GM18499 (cell line): ENCODE results near the gene ADISSP.

ENCODE experiments used
- ATAC-seq: cut with Tn5 transposase; IDR thresholded peaks from one replicate; pipeline ENCODE4 v1.9.1; 2021; ENCODE audit warnings: moderate number of reproducible peaks; ENCODE audit not compliant: insufficient read depth, unreplicated experiment

Gene ADISSP

DNA sequence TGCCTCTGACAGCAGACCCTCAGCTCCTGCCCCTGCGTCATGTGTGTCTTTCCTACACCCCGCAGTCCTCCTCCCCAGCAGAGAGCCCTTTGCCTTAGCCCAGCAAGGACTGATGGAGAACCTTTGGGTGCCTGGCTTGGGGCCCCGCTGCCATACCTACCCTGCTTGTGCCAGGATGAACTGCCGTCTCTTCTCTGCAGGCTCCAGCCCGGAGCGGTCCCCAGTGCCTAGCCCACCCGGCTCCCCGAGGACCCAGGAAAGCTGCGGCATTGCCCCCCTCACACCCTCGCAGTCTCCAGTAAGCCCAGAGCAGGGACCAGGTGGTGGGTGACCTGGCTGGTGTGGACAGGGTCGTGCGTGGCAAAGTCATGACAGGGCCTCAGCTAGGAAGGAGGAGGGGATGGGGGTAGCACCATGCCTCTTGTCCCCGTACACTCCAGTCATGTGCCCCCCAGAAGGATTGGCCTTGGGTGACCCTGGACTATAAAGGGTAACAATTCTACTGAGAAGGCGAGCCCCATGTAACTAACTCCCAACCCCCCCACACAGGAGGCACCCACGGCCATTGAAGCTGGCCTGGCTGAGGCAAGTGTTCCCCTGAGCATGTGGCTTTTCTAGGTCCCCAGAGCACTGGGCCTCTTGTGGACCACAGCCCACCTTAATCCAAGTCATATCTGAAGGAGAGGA is 26.8 kb downstream of the ADISSP start:
- ATAC-seq: no peak

DNA sequence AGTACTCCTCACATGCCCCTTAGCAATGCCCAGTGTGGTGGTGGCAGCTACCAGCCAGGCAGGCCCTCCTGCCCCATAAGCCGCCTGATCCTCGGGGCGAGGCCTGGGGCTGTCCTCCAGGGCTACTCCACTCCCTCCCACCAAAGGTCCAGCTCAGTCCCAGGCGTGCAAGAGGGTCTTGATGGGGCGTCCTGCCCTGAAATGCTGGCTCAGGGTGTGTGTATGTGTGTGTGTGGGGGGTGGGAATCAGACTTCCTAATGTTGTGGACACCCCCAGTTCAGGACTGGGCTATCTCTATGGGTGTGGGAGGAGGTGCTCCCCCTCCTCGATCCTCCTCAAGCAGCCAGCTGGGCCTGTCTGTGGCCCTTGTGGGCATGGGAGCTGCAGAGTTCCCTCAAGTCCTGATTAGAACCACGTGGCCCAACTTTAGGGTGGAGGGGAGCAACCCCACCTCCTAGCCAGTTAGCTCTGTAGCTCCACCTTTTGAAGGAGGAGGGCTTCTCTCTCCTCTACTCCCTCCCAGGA is 27.6 kb downstream of the ADISSP start:
- no peak for ATAC-seq

DNA sequence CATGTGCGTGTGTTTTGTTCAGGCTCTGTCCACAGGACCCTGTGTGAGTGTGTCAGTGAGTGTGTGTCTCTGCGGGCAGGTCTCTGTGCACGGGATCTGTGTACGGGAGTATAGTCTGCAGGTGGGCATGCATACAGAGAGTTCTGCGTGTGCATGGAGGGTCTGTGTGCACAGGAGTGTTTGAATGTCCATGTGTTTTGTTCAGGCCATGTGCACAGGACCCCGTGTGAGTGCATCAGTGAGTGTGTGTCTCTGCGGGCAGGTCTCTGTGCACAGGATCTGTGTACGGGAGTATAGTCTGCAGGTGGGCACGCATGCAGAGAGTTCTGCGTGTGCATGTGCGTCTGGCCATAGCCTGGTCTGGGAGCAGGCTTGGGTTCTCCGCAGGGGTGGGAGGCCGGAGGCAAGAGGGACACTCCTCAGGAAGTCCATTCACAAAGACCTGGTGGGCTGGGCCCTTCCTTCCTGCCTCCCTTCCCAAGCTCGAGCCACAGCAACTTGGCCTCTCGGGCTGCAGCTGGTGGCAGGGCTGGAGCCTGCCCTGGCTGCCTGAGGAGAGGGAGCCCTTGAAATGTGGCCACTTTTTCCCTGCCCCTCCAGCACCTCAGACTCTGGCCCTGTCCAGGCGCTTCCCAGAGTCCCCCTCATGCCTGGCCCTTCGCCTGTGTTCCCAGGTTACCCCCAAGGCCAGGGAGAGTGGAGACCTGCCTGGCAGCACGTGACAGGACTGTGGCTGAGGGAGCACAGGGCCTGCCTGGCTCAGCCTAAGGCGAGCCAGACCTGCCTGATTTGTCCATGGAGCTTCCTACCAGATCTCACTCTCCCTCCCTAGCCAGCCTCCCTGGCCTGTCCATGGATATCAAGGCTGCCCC is 28.3 kb downstream of the ADISSP start:
- no peak for ATAC-seq

DNA sequence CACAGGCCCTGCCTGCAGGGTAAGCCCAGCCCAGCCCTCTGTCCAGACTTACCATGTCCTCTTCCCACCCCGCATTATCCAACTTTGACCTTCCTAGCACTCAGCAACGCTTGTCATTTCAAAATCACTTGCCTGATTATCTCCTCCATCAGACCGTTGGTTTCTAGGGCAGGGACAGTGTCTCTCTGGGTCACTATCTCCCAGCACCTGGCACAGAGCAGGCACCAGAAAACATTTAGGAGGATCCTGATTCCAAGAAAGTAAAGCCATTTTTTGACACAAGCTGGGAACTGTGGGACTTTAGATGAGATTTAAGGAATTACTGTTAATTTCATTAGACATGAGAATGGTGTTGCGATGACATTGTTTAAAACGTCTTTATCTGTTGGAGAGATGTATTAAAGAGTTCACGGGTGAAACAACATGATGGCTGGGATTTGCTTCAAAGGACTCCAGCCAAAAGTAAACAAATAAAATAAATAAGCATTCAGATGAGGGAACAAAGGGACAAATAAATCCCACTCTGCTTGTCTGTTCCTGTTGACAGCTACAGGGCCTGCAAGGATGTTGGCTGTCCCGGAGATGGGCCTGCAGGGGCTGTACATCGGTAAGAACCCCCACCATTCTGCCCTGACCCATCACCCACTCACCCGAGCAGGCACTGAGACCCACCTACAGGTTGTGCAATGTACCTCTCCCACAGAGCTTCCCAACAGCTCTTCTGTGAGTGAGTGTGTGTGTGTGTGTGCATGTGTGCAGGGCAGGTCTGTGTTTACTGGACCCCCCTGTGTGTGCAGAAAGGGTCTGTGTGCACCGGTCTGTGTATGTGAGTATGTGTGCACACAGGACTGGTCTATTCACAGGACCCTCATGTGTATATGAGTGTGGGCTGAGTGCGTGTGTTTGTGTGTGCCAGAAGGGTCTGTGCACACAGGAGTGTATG is 29.2 kb downstream of the ADISSP start:
- ATAC-seq: no peak

DNA sequence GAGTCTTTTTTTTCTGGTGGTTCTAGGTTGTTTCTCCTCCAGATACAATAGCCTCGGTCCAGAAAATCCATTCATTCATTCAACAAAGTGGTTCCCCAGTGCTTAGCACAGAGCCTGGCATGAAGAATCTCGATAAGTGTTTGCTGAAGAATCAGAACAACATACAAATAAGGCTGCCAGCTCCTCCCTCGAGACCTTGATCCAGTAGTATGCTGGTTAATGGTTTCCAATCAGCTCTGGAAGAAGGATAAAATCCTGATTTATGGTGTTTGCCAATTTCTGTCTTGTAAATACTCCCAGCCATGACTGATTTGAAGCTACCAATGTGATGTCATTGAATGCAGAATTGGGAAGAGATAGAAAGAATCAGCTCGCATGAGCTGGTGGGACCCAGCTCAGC is 31.8 kb downstream of the ADISSP start:
- ATAC-seq: no peak

DNA sequence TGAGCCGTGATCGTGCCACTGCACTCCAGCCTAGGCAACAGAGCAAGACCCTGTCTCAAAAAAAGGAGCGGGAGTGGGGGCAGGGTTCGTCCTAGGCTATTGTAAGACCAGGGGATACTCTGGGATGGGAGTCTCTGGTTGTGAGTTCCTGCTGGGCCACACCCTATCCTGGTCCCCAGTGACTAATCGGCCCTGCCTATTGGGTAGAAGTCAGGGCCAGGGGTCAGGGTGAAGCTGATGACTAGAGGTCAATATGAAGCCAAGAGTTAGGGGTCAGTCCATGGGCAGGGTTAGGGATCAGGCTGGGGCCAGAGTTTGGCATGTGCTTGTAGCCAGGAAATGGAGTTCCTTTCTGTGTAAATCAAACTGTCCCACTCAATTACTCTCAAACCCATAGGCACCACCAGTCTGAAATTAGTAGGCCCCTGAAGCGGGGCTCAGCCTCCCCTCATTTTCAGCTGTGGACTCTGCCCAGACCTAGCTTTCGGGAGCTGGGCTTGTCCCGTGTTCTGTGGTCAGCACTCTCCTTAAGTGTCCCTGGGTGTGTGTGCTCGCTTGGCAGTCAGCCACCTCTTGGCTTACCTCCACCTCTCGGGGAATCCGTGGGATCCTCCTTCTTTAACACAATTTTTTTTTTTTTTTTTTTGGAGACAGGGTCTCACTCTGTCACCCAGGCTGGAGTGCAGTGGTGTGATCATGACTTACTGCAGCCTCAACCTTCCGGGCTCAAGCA is 33.3 kb downstream of the ADISSP start:
- no peak for ATAC-seq

DNA sequence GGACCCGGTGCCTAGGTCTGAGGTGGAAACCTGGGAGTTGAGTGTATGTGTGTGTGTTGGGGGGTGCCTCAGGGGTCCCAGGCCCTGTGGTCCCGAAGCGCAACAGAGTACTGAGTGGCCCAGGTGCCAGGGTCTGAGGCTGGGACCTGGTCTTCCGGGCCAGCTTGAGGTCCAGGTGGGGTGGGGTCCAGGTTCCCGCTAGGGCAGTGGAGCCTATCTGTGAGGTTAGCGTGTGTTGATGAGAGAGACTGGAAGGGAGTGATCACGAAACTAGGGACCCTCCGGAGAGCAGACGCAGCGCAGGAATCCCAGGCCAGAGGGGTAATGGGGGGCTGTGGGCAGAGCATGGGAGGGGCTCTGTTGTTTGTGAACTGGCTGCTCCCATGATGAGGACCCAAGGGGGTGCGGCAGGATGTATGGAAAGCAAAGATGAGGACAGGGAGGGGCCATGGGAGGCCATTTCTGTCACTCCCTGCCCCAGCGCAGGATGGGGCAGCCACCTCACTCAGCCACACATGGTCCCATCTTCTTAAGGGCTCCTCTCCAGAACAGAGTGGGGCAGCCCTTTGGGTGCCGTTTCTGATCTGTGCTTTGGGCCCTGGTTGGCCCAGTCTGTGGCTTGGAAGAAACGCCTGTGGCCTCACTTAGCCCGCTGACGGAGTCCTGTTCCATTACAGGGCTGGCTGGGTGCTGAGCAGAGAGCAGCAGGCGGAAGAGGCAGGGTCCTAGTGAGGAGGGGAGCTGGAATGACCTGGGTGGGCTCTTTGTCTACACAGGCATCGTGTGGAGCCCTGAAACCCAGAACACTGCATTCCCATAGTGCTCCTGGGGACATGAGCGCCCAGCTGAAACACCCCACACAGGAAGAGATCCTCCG is 34.2 kb downstream of the ADISSP start:
- no peak for ATAC-seq

DNA sequence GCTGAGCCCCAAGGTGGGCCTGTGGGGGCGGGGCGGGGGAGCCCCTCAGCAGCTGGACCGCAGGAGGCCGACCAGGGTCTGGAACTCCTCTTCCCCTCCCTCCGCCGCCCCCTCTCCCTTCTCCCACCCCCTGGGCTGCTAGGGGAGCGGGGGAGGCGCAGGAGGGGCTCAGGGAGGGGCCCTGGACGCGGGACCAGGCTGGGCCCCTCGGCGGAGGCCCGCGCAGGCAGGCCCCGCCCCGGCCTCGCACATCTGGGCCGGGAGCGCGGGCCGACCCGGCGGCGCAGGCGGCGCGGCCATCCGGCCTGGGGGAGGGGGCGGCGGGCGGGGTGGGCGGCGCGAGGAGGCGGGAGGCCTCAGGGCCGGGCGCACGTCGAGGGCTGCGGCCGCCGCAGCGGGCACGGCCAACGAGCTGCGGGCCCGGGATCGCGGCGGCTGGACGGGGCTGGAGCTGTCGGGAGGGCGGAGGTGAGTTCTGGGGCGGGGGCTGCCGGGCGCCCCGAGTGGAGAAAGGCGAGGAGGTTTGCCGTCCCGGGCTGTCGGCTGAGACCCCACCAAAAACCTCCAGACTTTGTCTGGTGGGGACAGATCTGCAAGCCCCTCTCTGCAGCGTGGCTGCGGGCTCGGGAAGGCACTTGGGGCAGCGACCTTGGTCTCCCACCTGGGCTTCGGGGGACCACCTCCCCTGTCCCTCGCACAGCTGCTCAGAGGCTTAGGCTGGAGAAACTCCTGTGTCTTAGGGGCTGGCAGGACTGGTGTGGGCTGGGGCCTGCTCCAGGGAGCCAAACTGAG is 35.0 kb downstream of the ADISSP start, which contains the start of gene HSPA12B:
TSS of gene HSPA12B (plus strand) at position 359 of the 792 bp plus-strand sequence. CDS start 5,990 bp downstream, outside the sequence.
- ATAC-seq: no peak

DNA sequence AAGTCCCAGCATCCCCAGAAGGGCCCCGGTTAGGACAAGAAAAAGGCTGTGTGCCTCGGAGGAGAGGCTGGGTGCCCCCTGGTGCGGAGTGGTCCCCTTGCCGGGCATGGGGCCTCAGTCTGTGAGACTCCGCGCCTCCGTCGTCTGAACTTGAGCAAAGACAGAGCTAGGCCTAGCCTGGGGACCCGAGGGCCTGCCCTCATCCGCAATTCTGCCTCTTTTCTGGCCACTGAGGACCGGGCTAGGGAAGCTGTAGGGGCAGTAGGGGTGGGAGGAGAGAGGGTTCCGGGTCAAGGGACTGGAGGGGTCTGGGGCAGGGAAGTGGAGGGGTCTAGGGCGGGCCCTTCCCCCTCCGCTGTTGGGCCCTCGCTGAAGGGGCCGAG is 35.6 kb downstream of the ADISSP start:
- ATAC-seq: no peak

DNA sequence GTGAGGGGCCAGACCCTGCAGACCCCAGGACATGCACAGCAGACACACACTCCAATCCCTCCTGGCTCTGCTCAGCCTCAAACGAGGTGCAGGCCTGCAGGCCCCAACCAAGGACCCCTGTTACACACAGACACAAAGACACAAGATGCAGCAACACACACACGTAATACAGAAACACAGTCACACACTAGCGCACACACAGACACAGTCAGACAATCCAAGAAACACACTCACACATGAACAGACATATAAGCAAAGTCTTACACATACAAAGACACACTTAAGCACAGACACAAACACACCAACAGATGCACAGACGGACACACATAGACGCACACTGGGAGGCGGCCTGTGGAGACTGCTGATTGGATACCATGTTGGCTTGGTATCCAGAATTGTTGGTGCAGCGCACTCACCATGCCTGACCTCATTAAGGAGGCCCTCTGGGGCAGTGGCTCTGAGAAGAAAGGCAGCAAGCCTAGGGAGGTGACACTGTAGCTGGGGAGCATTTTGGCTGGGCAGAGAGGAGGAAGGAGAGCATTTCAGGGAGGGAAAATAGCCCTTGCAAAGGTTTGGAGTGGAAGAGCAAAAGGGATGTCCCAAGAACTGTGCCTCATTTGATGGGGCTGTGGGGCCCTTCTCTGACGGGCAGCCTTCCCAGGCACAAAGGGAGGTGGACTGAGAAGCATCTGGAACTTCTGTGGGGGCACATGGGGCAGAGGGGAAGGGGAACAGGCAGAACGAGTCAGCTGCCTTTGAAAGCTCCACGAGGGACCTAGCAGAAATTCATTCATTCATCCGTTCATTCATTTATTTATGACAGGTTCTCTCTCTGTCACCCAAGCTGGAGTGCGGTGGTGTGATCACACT is 36.5 kb downstream of the ADISSP start:
- ATAC-seq: no peak

DNA sequence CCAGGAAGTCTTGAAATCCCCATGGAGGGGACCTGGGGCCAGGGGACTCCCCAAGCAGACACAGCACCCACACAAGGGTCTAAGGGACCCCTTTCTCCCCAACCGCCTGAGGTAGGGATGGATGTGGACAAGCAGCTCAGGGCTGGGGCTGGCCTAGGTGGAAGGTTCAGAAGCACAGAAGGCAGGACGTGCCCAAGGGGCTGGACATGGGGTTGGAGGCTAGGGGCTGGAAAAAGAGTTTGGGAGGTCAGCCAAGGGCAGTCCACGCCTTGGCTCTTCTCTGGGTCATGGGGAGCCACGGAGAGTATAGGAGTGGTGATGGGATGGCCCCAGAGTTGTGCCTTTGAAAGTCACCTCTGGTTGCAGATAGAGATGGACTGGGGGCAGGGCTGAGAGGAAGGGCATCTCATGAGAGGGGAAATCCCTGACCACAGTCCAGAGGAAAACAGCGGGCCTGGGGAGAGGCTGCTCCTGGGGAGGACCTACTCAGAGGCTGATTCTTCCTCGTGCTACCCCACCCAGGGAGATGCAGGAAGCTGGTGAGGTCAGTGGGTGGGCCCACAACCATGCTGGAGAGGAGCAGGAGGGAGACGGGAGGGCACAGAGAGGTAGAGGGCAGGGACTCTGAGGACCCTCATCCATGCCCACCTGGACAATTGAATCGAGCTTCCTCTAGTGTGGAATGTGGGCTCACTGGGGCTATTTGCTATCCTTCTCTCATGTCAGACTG is 37.6 kb downstream of the ADISSP start:
- no peak for ATAC-seq

DNA sequence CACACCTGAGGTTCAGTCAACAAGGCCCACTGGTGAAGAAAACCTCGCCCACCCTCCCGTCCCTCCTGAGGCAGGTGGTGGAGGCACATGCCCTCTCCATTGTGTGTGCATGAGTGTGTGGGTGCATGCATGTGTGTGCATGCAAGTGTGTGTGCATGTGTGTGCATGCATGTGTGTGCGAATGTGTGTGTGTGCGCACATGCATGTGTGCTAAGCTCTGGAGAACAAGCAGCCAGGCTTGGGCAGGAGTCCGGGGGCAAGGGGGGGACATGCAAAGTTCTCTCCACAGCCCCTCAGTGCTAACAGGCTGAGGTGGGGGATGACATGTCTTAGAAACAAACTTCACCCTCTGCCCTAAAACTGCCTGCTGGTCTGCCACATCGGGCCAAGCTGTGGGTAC is 38.2 kb downstream of the ADISSP start:
- ATAC-seq: no peak

DNA sequence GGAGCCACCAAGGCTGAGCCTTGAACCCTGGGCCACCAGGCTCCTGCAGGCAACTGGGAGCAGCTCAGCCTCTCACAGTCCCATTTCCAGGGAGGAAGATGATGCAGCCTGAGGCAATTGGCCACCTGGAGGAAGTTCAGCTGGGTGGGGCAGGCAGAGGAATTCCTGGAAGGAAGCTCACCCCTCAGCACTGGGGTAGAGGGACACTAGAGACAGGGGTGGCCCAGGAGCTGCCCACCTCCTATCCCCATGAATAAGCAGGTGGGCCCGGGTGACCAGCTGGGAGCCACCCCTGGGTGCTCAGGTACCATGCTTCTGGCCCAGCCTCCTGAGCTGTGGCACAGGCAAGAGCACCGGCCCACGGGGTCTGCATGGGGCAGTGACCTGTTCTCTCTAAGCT is 38.7 kb downstream of the ADISSP start:
- ATAC-seq: no peak

DNA sequence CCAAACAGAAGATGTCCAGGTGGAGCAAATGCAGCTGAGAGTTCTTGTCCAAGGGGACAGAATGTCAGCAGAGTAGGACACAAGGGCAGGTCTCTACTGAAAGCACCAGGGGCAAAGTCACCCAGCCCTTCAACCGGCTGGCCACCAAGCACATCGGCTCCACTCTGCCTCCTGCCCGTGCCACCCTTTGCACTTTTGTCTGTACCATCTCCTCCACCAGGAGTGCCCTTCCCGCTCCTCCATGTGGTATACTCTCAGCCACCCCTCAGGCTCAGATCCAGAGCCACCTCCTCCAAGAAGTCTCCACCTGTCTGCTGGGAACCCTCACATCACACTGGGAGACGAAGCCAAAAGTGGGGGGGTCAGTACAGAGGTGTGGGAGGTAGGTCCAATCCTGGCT is 39.2 kb downstream of the ADISSP start:
- no peak for ATAC-seq

DNA sequence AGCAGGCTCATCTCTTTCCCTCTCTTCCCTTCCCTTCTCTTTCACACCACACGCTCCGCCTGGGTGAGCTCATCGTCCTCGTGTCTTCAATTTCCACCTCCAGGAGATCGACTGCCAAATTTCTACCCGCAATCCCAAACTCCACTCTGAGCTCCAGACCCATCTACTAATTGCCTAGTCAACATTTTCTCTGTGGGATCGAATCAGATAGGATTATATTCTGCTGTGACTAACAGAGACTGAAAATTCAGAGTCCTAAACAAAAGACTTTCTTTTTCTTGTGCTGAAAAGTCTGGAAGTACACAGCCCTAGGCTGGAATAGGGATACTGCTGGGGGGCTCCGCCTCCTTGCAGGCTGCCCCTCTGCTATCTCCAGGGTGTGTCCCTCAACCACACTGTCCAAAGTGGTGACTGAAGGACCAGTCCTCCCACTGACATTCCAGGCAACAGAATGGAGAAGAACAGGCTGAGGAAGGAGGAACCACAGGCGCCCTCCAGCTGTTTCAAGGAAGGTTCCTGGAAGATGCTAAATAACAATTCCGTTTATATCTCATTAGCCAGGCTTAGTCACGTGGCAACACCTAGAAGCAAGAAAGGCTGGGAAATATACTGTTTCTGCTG is 40.0 kb downstream of the ADISSP start:
- no peak for ATAC-seq

DNA sequence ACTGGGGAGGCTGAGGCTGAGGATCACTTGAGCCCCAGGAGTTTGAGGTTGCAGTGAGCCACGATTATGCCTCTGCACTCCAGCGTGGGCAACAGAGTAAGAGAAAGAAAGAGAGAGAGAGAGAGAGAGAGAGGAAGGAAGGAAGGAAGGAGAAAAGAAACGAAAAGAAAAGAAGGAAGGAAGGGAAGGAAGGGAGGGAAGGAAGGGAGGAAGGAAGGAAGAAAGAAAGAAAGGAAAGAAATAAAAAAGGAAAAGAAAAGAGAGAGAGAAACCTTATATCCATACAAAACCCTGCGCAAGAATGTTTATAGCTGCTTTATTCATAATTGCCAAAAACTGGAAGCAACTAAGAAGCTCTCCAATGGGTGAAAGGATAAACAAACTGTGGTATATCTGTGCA is 43.2 kb downstream of the ADISSP start:
- ATAC-seq: no peak
